HCT116 (cell line): ENCODE data around the gene HTRA3.

Experiments
- CTCF ChIP-seq, 3 experiments: fragments of 200-600 bp in 1 of 3; sonication (generic) in 1 of 3; IDR thresholded peaks in 2 of 3; conservative IDR thresholded peaks in 1 of 3; 2 replicates each; pipeline ENCODE4 v1.5.1; 2012 to 2017; ENCODE audit warnings: low read depth in 2 of 3, low read length in 2 of 3, antibody characterized with exemption in 1 of 3, borderline replicate concordance in 1 of 3, control low read depth in 1 of 3, mild to moderate bottlenecking in 1 of 3, mixed read lengths in 1 of 3, mixed run types in 1 of 3, moderate library complexity in 1 of 3; ENCODE audit not compliant: insufficient read depth in 1 of 3
- EZH2 ChIP-seq: fragments of 200-600 bp; sonication (generic); IDR thresholded peaks from 2 replicates; pipeline ENCODE4 v1.6.1; 2017; ENCODE audit warnings: antibody characterized with exemption, mixed run types
- EZH2phosphoT487 ChIP-seq: fragments of 200-600 bp; IDR thresholded peaks from 2 replicates; pipeline ENCODE4 v1.6.1; 2018; ENCODE audit warnings: antibody characterized with exemption, borderline replicate concordance
- MAX ChIP-seq: IDR thresholded peaks from 2 replicates; pipeline ENCODE4 v1.6.1; 2012
- POLR2A ChIP-seq: IDR thresholded peaks from 2 replicates; pipeline ENCODE4 v1.7.0; 2011; ENCODE audit warnings: borderline replicate concordance; ENCODE audit not compliant: insufficient read depth, insufficient read length; ENCODE audit errors: extremely low read depth
- RAD21 ChIP-seq: IDR thresholded peaks from 2 replicates; pipeline ENCODE4 v1.6.1; 2012; ENCODE audit warnings: low read depth, mild to moderate bottlenecking
- REST ChIP-seq: IDR thresholded peaks from 2 replicates; pipeline ENCODE4 v1.6.1; 2012; ENCODE audit warnings: low read depth
- SRF ChIP-seq: IDR thresholded peaks from 2 replicates; pipeline ENCODE4 v1.6.1; 2012; ENCODE audit warnings: low read depth
- YY1 ChIP-seq: IDR thresholded peaks from 2 replicates; pipeline ENCODE4 v1.6.1; 2011; ENCODE audit warnings: low read length, low read depth, moderate library complexity, mild to moderate bottlenecking; ENCODE audit not compliant: insufficient replicate concordance; ENCODE audit errors: extremely low read depth

- TF ChIP-seq EZH2 (no peak), SRF (no peak), YY1 (no peak), CTCF (IDR thresholded peaks at IDR 0.05 in 2 of 3, conservative IDR thresholded peaks at IDR 0.05 in 1 of 3; ENCODE audit: borderline replicate concordance in 1 of 3, insufficient read depth in 1 of 3, low read depth in 2 of 3, low read length in 2 of 3) (no peak), POLR2A (no peak), MAX (no peak), RAD21 (no peak), EZH2phosphoT487 (no peak), REST (no peak)
Measured at GRCh38 chr4:8251110-8251883, 18.3 kb upstream of the HTRA3 start.
